Measurements from ENCODE around the gene SPATA24.

DNA sequence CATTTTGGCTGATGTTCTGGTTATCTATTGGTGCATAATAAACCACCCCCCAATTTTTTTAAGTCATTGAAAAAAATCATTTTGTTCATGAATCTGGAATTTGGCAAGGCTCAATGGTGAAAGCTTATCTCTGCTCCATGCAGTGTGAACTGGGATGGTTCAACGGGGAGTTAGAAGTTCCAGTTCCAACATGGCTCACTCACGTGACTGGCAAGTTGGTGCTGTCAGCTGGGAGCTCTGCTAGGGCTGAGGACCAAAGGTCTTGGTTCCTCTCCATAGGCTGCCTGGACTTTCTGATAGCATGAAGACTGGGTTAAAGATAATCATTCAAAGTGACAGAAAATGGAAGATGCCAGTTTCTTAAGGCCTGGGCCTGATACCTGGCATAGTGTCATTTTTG, 3.1 kb upstream of the SPATA24 start:
- TF ChIP-seq POLR2AphosphoS5 (IDR thresholded peaks at IDR 0.05): no peak
- no peak for TF ChIP-seq SMC3 (conservative IDR thresholded peaks at IDR 0.05; ENCODE audit: poor library complexity)
- no peak for TF ChIP-seq MXI1 (conservative IDR thresholded peaks at IDR 0.05; ENCODE audit: poor library complexity, severe bottlenecking)
- TF ChIP-seq, protein P1, sequence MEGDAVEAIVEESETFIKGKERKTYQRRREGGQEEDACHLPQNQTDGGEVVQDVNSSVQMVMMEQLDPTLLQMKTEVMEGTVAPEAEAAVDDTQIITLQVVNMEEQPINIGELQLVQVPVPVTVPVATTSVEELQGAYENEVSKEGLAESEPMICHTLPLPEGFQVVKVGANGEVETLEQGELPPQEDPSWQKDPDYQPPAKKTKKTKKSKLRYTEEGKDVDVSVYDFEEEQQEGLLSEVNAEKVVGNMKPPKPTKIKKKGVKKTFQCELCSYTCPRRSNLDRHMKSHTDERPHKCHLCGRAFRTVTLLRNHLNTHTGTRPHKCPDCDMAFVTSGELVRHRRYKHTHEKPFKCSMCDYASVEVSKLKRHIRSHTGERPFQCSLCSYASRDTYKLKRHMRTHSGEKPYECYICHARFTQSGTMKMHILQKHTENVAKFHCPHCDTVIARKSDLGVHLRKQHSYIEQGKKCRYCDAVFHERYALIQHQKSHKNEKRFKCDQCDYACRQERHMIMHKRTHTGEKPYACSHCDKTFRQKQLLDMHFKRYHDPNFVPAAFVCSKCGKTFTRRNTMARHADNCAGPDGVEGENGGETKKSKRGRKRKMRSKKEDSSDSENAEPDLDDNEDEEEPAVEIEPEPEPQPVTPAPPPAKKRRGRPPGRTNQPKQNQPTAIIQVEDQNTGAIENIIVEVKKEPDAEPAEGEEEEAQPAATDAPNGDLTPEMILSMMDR (IDR thresholded peaks at IDR 0.05; ENCODE audit: poor library complexity, severe bottlenecking): no peak
- TF ChIP-seq RAD21 (conservative IDR thresholded peaks at IDR 0.05): no peak

Measured in neural cell (in vitro differentiated cells).